MM.1S (cell line): Measurements from ENCODE around the gene NCOA1.

ENCODE experiments used
- DNase-seq: peaks from one replicate; pipeline ENCODE4 v3.0.0-alpha.2; 2015
- H2AFZ ChIP-seq: fragments of 300-600 bp; sonication (generic); 2 replicates; pipeline ENCODE4 v1.6.0; 2016; ENCODE audit warnings: antibody characterized with exemption, low read length
- H3F3A ChIP-seq: fragments of 300-600 bp; sonication (generic); 2 replicates; pipeline ENCODE4 v1.6.1; 2016; ENCODE audit warnings: mild to moderate bottlenecking, antibody characterized with exemption, low read length, moderate library complexity, mixed read lengths; ENCODE audit not compliant: insufficient read depth
- H3K27ac ChIP-seq: fragments of 300-600 bp; sonication (generic); 2 replicates; pipeline ENCODE4 v1.5.1; 2016; ENCODE audit warnings: mild to moderate bottlenecking, low read length
- H3K27me3 ChIP-seq: fragments of 300-600 bp; sonication (generic); replicated peaks from 2 replicates; pipeline ENCODE4 v1.6.0; 2016; ENCODE audit warnings: low read length; ENCODE audit not compliant: insufficient read depth
- H3K36me3 ChIP-seq: fragments of 300-600 bp; sonication (generic); replicated peaks from 2 replicates; pipeline ENCODE4 v1.6.1; 2016; ENCODE audit warnings: mild to moderate bottlenecking, low read length, mixed read lengths; ENCODE audit not compliant: insufficient read depth
- H3K4me1 ChIP-seq: fragments of 300-600 bp; sonication (generic); 2 replicates; pipeline ENCODE4 v1.6.1; 2016; ENCODE audit warnings: low read length, mixed read lengths
- H3K4me2 ChIP-seq: fragments of 300-600 bp; sonication (generic); 2 replicates; pipeline ENCODE4 v1.6.0; 2016; ENCODE audit warnings: low read depth, low read length
- H3K4me3 ChIP-seq: fragments of 300-600 bp; sonication (generic); 2 replicates; pipeline ENCODE4 v1.5.1; 2016; ENCODE audit warnings: low read length, mixed read lengths
- H3K79me2 ChIP-seq: fragments of 300-600 bp; sonication (generic); 2 replicates; pipeline ENCODE4 v1.6.1; 2016; ENCODE audit warnings: mixed run types, low read length, mixed read lengths
- H3K9ac ChIP-seq: fragments of 300-600 bp; sonication (generic); 2 replicates; pipeline ENCODE4 v1.6.1; 2016; ENCODE audit warnings: low read length, mixed read lengths
- H3K9me2 ChIP-seq: fragments of 300-600 bp; sonication (generic); replicated peaks from 2 replicates; pipeline ENCODE4 v1.6.1; 2016; ENCODE audit warnings: mild to moderate bottlenecking, low read length, mixed read lengths; ENCODE audit not compliant: insufficient read depth
- H3K9me3 ChIP-seq: fragments of 300-600 bp; sonication (generic); replicated peaks from 2 replicates; pipeline ENCODE4 v1.6.1; 2016; ENCODE audit warnings: mild to moderate bottlenecking, low read length, mixed read lengths; ENCODE audit not compliant: insufficient read depth
- H4K20me1 ChIP-seq: fragments of 300-600 bp; sonication (generic); 2 replicates; pipeline ENCODE4 v1.6.1; 2016; ENCODE audit warnings: mild to moderate bottlenecking, low read length, moderate library complexity, mixed read lengths; ENCODE audit not compliant: insufficient read depth
- CTCF ChIP-seq: fragments of 300-600 bp; sonication (generic); IDR thresholded peaks from 2 replicates; pipeline ENCODE4 v1.5.1; 2016; ENCODE audit warnings: antibody characterized with exemption, low read length, mixed read lengths
- EZH2 ChIP-seq: fragments of 300-600 bp; sonication (generic); optimal IDR thresholded peaks from 2 replicates; pipeline ENCODE3; 2017; ENCODE audit warnings: low read depth, mild to moderate bottlenecking, antibody characterized with exemption, low read length, mixed read lengths
- EZH2phosphoT487 ChIP-seq: fragments of 300-600 bp; sonication (generic); IDR thresholded peaks from 2 replicates; pipeline ENCODE4 v1.6.1; 2018; ENCODE audit warnings: antibody characterized with exemption, low read length

NCOA1 gene

GRCh38 chr2:24586955-24587354, 95.9 kb downstream of the NCOA1 start:
- H4K20me1 ChIP-seq: no peaks in the 10 kb centered on the region
- H3K79me2 ChIP-seq: no peaks in the 10 kb centered on the region
- no peak overlapping the region for H3K27ac ChIP-seq
- H3K9ac ChIP-seq: no peak overlapping the region
- DNase-seq: no peak
- no peaks in the 10 kb centered on the region for H3F3A ChIP-seq
- H3K9me3 ChIP-seq: no peaks in the 10 kb centered on the region
- H3K27me3 ChIP-seq: no peaks in the 10 kb centered on the region
- no peak for TF ChIP-seq CTCF
- TF ChIP-seq EZH2: no peak
- TF ChIP-seq EZH2phosphoT487: no peak
- no peaks in the 10 kb centered on the region for H3K36me3 ChIP-seq
- H3K4me1 ChIP-seq: no peaks in the 10 kb centered on the region
- no peaks in the 10 kb centered on the region for H3K9me2 ChIP-seq
- no peak overlapping the region for H3K4me2 ChIP-seq
- H3K4me3 ChIP-seq: no peak overlapping the region
- H2AFZ ChIP-seq: no peak overlapping the region

GRCh38 chr2:24588294-24588693, 97.2 kb downstream of the NCOA1 start:
- Histone ChIP-seq H3K4me2 (no peak overlapping the region), H3K27me3 (no peaks in the 10 kb centered on the region), H3K9ac (no peak overlapping the region), H3K9me3 (no peaks in the 10 kb centered on the region), H2AFZ (no peak overlapping the region), H3K4me3 (no peak overlapping the region), H3K79me2 (no peaks in the 10 kb centered on the region), H3K9me2 (no peaks in the 10 kb centered on the region), H4K20me1 (no peaks in the 10 kb centered on the region), H3K36me3 (no peaks in the 10 kb centered on the region), H3F3A (no peaks in the 10 kb centered on the region), H3K27ac (no peak overlapping the region), H3K4me1 (no peaks in the 10 kb centered on the region)
- DNase-seq: no peak
- TF ChIP-seq EZH2phosphoT487 (no peak), EZH2 (no peak), CTCF (no peak)

- Histone ChIP-seq H4K20me1 (no peaks in the 10 kb centered on the region), H3K79me2 (no peaks in the 10 kb centered on the region)
Measured at GRCh38 chr2:24592441-24593100, 101.5 kb downstream of the NCOA1 start.

More at GRCh38 chr2:24592441-24593100, 101.5 kb downstream of the NCOA1 start:
- no peaks in the 10 kb centered on the region; the same call in 1 of the 2 replicates for H3K9me3 ChIP-seq
- no peak for DNase-seq
- H3K27ac ChIP-seq: no peak overlapping the region
- H3F3A ChIP-seq: no peaks in the 10 kb centered on the region
- H3K36me3 ChIP-seq: no peaks in the 10 kb centered on the region
- H3K4me2 ChIP-seq: no peak overlapping the region
- H2AFZ ChIP-seq: no peak overlapping the region
- no peaks in the 10 kb centered on the region for H3K4me1 ChIP-seq
- H3K4me3 ChIP-seq: no peak overlapping the region
- no peaks in the 10 kb centered on the region for H3K9me2 ChIP-seq
- no peaks in the 10 kb centered on the region for H3K27me3 ChIP-seq
- TF ChIP-seq CTCF (no peak), EZH2phosphoT487 (no peak), EZH2 (no peak)
- H3K9ac ChIP-seq: no peak overlapping the region
